ENCODE data around the gene LHPP.

The LHPP gene

DNA sequence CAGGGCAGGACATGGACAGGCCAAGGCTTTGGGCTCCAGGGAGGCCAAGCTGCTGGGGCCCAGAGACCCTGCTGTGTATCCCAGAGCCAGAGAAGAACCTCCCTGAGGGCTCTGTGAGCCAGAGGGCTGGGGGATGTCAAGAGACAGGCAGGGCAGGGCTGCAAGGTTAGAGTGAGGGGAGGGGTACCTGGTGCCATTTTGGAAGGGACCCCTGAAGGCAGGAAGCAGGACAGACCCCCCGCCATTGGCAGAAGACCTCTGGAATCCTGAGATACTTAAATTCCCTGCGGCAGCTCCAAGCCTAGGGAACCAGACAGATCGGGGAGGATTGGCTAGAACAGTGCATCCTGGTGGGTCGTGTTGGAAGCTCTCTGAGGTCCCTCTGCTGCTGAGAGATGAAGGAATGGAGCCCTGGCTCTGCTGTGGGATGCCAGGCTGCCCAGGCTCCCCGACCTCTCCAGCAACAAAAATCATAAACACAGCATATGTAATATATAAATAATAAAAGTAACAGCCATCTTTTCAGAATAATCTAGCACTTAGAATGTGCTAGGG lies 75.0 kb downstream of the LHPP start:
- FAIRE-seq (no peak), DNase-seq (ENCODE audit: insufficient read length, low spot score) (no peak)
- TF ChIP-seq, protein P1, sequence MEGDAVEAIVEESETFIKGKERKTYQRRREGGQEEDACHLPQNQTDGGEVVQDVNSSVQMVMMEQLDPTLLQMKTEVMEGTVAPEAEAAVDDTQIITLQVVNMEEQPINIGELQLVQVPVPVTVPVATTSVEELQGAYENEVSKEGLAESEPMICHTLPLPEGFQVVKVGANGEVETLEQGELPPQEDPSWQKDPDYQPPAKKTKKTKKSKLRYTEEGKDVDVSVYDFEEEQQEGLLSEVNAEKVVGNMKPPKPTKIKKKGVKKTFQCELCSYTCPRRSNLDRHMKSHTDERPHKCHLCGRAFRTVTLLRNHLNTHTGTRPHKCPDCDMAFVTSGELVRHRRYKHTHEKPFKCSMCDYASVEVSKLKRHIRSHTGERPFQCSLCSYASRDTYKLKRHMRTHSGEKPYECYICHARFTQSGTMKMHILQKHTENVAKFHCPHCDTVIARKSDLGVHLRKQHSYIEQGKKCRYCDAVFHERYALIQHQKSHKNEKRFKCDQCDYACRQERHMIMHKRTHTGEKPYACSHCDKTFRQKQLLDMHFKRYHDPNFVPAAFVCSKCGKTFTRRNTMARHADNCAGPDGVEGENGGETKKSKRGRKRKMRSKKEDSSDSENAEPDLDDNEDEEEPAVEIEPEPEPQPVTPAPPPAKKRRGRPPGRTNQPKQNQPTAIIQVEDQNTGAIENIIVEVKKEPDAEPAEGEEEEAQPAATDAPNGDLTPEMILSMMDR (IDR thresholded peaks at IDR 0.05; ENCODE audit: insufficient read depth, missing control alignments), result no peak

DNA sequence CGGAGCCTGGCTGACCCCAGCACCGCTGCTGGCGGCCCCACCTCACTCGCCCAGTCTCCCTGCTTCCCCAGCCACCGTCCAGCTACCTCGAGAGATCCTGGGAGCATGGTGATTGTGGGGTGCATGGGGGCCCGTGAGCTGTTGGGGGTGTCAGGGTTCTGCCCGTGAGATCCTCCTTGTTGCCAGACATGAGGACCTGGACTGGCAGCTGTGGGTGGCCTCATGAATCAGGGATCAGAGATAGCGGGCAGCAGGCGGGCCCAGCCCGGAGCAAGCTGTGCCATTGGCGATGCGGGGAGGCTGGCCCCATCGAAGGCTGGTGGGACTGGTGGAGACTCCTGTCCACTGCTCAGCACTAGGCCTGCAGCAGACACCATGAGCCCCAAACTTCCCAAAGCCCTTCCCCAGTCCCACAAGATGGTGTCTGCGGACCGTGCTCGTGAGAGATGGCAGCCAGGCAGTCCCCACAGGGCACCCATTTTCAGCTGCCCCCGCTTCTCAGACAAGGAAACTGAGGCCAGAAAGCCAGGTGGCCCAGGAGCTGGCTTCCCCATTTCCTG lies 75.6 kb downstream of the LHPP start:
- TF ChIP-seq, protein P1 (IDR thresholded peaks at IDR 0.05; ENCODE audit: insufficient read depth, missing control alignments), result no peak
- FAIRE-seq (no peak), DNase-seq (ENCODE audit: insufficient read length, low spot score) (no peak)

GRCh38 chr10:124537891-124538290 lies 76.3 kb downstream of the LHPP start:
- TF ChIP-seq, protein P1 (IDR thresholded peaks at IDR 0.05; ENCODE audit: insufficient read depth, missing control alignments), result no peak
- DNase-seq (ENCODE audit: insufficient read length, low spot score) (no peak), FAIRE-seq (no peak)

DNA sequence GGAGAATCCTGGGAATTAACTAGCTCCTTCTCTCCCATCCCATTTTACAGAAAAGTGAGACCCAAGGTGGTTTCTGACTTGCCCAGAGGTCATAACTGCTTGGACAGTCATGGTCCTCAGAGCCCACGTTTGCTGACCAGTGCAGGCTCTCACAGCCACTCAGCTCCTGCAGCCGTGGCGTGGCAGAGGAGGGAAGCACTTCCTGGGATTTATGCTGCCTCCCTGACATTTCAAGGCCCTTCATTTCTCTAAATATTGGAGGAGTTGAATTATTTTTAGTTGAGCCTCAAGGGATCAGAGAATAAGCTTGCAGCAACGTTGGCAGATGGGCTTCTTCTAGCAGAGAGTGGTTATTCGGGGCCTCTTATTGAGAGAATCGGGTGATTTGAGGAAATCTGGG lies 77.1 kb downstream of the LHPP start:
- TF ChIP-seq, protein P1 (IDR thresholded peaks at IDR 0.05; ENCODE audit: insufficient read depth, missing control alignments), result no peak
- no peak for DNase-seq (ENCODE audit: insufficient read length, low spot score)
- no peak for FAIRE-seq

DNA sequence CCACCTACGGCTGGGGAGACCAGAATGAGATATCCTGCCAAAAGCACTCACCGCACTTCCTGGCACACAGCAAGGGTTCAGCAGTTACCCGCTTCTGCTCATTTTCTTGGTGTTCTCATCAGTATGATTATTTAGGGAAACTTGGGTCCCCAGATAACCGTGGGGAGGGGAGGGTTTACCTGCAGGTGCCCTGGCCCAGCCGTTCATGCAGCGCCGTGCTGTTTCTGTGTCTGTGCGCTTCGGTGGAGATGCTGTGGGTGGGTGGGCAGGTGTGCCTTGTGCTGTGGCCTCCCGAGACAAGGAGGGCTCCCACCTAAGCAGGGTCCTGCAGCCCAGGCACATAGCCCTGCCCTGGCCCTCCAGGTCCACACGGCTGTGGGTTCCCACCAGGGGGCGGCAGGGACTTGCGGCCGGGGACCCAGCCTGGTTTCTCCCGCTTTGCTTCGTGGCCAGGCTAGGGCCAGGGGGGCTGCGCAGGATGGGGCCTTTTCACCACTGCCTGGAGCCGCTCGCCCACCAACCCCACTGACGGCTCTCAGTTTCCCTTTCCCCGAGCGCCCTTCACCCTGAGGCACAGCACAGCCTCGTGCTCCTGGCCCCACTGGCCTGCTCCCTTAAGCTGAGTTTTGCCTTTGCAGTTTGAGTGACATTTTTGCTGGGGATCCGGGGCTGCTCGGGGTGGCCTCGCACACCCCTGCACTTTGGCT lies 78.5 kb downstream of the LHPP start:
- DNase-seq (ENCODE audit: insufficient read length, low spot score) (peak; percentile 56), FAIRE-seq (no peak)
- TF ChIP-seq, protein P1 (IDR thresholded peaks at IDR 0.05; ENCODE audit: insufficient read depth, missing control alignments), result peak; percentile 50

DNA sequence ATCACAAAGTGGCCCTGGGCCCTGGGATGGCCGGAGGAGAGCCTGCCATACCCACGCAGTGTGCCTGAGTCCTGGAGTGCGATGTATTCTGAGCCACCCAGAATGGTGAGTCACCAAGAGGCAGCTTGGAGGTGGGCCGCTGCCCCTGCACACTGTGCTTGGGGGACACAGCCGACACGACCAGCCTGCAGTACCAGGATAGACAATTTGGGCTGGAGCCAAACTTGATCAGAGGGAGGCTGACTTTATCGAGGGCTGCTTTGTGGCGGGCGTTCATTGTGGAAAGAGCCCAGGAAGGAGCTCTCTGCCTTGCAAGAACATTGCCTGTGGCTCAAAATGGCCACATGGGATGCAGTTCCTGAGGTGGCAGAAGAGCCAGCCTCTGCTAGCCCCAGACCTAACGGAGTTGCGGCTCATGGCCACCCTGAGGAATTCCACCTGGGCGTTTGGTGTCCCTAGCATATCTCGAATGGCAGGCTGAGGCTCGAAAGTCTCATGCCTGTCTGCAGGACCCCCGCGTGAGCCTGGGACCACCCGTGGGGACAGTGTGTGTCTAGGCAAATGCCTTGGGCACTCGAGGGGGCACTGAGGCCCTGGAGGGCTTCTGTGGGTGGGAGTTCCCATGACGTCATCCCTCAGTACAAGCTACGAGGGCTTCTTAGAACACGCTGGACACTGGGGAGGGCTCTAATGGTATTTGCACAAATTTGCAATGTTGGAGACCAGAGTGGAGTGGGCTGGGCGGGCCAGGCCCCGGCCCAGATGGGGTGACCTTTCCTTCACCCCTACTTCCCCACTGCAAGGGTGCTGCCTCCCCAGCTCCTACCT lies 79.7 kb downstream of the LHPP start:
- TF ChIP-seq, protein P1 (IDR thresholded peaks at IDR 0.05; ENCODE audit: insufficient read depth, missing control alignments), result no peak
- FAIRE-seq, result no peak

More for the DNA sequence above, 79.7 kb downstream of the LHPP start:
- no peak for DNase-seq (ENCODE audit: insufficient read length, low spot score)

Data from D721Med (cell line).